ENCODE measurements around the gene MUTYH. TPM values are rescaled to one million over a fixed set of nuclear protein-coding genes. Genes with fewer than 3 reads are reported as not detected.

MUTYH gene
- total RNA-seq, 1 experiment from 2014 or later, result 8.9 TPM

GRCh38 chr1:45348966-45349677, 8.9 kb upstream of the MUTYH start:
- no peak for DNase-seq (ENCODE audit: low spot score)

DNA sequence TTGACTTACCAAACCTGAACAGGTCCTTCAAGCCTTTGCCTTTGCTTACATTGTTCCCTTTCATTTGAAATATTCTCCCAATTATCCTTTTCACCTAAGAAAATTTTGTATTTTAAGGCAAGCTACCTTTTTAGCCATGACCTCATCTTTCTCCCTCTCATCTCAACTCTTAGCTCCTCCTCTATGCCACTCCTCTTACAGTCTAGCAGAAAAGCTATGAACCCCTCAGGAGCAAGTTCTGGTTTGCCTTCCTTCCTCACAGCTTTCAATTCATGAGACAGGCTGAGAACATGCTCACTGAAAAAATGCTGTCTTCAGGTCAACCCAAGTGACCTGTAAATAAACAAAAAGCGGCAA, 8.3 kb upstream of the MUTYH start:
- DNase-seq (ENCODE audit: low spot score), result no peak

- DNase-seq (ENCODE audit: low spot score), result no peak
Measured at GRCh38 chr1:45348020-45348419, 7.8 kb upstream of the MUTYH start.

GRCh38 chr1:45346473-45346872, 6.2 kb upstream of the MUTYH start:
- DNase-seq (ENCODE audit: low spot score), result no peak

DNA sequence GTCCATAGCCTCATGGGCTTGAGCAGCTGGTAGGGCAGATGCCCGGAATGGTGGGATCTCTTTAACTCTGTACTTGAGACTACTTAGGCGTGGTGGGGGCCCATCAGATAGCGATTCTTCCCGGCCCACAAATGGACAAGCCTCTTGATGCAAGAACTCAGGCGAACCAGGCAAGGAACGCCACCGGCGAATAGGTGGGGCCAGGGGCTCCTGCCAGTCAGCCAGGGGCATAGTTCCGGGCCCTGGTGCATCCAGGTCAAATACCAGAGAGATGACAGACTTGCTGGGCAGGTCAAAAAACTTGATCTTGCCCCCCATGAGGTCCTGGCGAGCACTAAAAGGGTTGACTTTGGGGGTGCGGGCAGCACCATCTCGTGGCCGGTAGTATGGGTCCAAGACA, 4.8 kb upstream of the MUTYH start:
- no peak for DNase-seq (ENCODE audit: low spot score)

DNA sequence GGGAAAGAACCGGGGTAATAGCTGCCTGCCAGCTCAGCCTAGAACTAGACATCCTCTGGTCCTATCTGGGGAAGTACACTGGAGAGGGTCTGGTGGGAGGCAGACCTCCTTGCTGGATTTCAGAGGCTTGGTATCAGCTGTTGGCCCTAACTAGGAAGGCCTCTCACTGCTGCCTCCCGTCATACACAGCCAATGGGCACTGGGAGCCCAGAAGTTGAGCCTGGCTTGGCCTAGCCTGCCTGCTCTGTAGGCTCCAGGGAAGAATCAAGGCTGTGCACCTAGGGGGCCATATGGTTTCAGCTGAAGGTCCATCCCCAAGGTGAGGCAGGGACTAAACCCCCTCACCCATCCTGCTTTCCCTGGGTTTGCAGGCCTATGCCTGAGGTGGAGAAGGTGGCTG, 4.3 kb upstream of the MUTYH start:
- DNase-seq (ENCODE audit: low spot score), result no peak

DNA sequence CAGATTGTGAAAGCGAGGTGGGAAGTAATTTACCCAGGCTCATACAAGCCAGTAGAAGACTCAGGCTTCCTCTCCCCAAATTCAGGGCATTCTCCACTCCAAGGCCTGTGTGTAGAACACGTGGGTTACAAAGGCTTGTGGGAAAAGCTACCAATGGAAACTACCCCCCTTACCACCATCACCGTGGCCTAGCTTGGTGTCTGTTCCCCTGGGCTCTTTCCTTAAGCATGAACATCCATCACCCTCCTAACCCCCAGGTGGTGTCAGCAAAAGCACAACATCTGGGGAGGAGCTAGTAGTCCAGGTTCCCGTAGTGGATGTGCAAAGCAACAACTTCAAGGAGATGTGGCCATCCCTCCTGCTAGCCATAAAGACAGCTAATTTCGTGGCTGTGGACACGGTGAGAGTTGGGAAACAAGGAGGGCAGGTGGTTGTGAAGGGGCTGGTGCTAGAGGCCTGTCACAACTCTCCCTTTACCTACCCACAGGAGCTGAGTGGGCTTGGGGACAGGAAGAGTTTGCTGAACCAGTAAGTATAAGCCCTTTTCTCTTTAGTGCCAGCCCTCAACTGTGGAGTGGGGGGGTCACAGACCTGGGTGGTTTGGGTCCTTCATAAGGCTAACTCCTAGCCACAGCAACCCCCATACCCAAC, 701 bp upstream of the MUTYH start:
- no peak for DNase-seq (ENCODE audit: low spot score)

- DNase-seq (ENCODE audit: low spot score), result no peak
Measured at GRCh38 chr1:45337630-45338325, 2.5 kb downstream of the MUTYH start.

- no peak for DNase-seq (ENCODE audit: low spot score)
Measured at GRCh38 chr1:45335855-45336324, 4.3 kb downstream of the MUTYH start.

DNA sequence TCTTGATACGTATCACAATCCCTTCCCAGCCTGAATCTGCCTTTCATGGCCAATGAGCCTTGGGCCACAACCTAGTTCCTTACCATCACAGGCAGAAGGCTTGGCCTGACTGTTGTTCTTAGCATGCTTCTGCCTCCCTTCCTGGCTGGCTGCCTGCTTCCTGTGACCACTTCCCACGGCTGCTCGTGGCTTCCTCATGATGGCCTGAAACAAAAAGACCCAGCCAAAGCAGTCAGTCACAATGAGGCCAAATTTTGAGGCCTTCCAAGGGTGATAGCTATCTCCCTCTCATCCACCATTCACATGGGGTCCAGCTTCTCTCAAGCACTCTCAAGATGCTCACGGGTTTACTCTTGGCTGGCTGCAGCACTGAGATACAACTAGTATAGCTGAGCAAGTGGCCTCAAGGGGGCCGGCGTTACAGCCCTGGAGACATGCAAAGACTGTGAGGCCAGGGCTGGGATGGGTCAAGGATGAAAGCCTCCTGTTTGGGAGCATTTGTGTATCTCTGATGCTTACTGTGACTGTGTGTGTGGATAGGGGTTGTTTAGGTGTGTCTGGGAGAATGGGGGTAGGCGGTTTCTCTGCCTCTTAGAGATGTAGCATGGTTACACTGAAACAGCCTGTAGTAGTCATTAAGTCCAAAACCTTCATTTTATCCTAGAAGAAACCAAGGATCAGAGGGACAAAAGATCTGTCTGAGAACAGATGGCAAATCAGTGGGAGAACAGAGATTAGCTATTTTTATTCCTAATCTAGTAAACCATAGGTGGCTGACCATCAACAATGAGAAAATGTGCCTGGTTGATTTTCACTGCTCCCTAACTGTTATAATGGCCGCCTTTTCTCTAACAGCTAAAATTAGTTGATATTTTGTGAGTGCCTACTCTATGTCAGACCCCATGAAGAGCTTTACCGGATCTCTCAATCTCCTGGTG, 5.7 kb downstream of the MUTYH start:
- DNase-seq (ENCODE audit: low spot score), result no peak

DNA sequence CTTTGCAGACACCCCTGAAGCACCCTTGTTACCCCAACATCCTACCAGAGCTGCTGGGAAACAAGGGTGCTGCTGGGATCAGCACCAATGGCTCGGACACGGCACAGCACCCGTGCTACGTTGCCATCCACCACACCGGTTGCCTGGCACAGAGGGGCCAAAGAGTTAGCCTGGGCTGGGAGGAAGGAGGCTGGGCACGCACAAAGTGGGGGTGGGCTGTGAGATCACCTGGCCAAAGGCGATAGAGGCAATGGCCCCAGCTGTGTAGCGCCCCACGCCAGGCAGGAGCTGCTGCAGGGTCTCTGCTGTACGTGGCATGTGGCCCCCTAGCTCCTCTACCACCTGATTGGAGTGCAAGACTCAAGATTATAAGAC, 7.9 kb downstream of the MUTYH start:
- DNase-seq (ENCODE audit: low spot score), result no peak

GRCh38 chr1:45331436-45332345, 8.5 kb downstream of the MUTYH start:
- DNase-seq (ENCODE audit: low spot score), result no peak

DNA sequence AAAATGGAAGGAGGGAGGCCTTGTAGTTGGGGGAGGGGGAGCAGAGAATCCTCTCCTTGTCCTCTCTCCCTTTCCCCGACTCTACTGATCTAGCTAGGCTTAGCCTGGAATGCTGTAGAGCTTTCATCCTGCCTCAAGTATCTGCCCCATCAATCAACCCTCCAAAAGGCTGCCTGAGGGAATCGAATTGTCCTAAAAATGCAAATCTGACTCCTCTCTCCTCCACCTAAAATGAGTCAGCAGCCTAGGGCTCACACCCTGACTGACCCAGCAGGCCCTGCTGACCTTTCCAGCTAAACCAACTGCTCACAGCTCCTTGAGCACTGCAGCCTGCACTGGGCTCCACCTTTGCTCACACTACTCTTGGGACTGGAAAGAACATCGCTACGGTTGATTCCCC, 10.8 kb downstream of the MUTYH start:
- no peak for DNase-seq (ENCODE audit: low spot score)

DNA sequence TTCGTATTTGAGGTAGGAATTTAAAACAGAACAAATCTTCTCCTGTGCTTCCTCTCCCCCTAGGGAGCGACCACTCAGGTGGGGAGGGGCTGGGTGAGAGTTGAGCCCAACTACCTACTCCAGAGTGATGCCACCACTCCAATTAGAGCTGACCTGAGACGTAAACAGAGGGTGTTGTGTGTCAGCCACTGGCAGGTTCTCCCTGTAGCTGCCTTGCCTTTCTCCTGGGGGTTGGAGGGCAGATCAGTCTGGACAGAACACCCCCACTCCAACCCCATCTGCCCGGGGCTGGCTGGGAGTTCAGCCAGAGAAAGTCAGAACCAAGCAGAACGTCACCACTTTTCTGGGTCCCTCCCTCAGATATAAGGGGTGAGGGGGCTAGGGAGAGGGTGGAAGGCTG, 11.6 kb downstream of the MUTYH start:
- no peak for DNase-seq (ENCODE audit: low spot score)

DNA sequence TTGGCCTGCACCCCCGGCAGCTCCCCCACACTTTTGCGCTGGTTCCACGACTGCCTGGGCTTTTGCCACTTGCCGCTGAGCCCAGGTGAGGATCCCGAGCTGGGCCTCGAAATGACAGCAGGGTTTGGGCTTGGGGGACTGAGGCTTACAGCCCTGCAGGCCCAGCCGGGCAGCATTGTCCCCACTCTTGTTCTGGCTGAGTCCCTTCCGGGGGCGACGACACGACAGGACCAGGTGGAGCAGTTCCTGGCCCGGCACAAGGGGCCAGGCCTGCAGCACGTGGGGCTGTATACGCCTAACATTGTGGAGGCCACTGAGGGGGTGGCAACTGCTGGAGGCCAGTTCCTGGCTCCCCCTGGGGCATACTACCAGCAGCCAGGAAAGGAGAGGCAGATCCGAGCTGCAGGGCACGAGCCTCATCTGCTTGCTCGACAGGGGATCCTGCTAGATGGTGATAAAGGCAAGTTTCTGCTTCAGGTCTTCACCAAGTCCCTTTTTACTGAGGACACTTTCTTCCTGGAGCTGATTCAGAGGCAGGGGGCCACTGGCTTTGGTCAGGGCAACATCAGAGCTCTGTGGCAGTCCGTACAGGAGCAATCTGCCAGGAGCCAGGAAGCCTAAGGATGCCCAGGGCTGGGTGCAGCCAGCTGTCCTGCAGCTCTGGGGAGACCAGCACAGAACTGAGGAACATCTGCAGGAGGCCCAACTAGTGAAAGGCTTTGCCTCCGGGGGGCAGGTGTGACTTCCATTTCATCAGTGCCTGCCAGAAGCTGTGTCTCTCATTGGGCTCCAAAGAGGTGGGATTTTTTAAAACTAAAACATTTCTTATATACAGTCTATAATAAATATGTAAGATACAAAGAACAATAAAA, 12.4 kb downstream of the MUTYH start:
- DNase-seq (ENCODE audit: low spot score), result no peak

DNA sequence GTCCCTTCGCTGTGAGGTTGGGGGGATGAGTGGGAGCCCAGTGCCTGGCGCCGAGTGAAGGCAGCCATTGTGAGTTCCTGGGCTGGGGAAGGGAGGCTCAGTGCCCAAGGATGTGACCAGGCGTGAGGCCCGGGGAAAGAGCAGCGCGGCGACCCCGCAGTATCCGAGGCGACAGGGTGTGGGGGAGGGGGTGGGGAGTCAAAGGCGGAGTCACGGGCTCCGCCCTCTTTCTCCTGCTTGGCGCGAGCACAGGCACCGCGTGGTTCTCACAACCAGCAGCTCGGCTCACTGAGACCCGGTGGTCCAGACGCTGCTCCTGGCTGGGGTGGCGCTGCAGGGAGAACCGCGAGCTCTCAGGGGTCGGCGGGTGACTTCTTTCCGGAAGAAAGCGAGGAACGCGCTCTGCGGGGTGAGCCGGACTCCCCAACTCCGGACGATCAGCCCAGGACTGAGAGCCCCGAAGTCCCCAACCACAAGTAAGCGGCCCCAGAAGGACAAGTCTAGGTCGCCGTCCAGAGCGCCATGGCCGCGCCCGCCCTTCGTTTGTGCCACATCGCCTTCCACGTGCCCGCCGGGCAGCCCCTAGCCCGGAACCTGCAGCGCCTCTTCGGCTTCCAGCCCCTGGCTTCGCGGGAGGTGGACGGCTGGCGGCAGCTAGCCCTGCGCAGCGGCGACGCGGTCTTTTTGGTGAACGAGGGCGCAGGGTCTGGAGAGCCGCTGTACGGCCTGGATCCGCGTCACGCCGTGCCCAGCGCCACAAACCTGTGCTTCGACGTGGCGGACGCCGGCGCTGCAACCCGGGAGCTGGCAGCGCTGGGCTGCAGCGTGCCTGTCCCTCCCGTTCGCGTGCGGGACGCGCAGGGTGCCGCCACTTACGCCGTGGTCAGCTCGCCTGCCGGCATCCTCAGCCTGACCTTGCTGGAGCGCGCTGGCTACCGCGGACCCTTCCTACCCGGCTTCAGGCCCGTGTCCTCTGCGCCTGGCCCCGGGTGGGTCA, 13.3 kb downstream of the MUTYH start, which contains the start of gene HPDL:
Gene HPDL, plus strand, starts transcription at position 269 of the 997 bp plus-strand sequence. Its CDS starts 254 bp downstream, at position 523.
- no peak for DNase-seq (ENCODE audit: low spot score)

- DNase-seq (ENCODE audit: low spot score), result no peak
Measured at GRCh38 chr1:45325851-45326506, 14.3 kb downstream of the MUTYH start.

GRCh38 chr1:45322486-45323040, 17.7 kb downstream of the MUTYH start:
- DNase-seq (ENCODE audit: low spot score), result no peak

Data from A172 (cell line).